ENCODE measurements around the gene STARD9. TPM values are rescaled to one million over a fixed set of nuclear protein-coding genes. Genes with fewer than 3 reads are reported as not detected.

The STARD9 gene
- total and polyA plus RNA-seq, 9 of the 15 experiments (the other 6 are each of a cell fraction or from before 2014, with no cell fraction given), result 0.45 to 6.0 (median 3.6) TPM

DNA sequence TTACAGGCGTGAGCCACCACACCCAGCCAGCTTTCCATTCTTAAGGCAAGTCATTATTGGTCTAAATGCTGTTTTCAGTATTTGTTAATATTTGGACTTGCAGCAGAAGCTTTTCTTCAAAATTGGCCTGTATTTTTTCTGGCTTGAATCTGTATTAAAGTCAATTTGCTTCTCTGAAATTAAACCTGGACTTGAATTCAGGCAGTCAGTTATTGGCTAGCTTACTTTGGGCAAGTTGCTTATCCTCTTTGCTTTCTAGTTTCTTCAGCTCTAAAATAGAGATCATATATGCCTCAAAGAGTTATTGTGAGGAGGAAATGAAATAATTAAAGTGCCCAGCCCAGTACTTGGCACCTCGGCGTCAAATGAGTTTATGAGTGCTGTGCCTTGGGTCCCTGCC is 17.3 kb downstream of the STARD9 start (continued):
- TF ChIP-seq, protein P1, sequence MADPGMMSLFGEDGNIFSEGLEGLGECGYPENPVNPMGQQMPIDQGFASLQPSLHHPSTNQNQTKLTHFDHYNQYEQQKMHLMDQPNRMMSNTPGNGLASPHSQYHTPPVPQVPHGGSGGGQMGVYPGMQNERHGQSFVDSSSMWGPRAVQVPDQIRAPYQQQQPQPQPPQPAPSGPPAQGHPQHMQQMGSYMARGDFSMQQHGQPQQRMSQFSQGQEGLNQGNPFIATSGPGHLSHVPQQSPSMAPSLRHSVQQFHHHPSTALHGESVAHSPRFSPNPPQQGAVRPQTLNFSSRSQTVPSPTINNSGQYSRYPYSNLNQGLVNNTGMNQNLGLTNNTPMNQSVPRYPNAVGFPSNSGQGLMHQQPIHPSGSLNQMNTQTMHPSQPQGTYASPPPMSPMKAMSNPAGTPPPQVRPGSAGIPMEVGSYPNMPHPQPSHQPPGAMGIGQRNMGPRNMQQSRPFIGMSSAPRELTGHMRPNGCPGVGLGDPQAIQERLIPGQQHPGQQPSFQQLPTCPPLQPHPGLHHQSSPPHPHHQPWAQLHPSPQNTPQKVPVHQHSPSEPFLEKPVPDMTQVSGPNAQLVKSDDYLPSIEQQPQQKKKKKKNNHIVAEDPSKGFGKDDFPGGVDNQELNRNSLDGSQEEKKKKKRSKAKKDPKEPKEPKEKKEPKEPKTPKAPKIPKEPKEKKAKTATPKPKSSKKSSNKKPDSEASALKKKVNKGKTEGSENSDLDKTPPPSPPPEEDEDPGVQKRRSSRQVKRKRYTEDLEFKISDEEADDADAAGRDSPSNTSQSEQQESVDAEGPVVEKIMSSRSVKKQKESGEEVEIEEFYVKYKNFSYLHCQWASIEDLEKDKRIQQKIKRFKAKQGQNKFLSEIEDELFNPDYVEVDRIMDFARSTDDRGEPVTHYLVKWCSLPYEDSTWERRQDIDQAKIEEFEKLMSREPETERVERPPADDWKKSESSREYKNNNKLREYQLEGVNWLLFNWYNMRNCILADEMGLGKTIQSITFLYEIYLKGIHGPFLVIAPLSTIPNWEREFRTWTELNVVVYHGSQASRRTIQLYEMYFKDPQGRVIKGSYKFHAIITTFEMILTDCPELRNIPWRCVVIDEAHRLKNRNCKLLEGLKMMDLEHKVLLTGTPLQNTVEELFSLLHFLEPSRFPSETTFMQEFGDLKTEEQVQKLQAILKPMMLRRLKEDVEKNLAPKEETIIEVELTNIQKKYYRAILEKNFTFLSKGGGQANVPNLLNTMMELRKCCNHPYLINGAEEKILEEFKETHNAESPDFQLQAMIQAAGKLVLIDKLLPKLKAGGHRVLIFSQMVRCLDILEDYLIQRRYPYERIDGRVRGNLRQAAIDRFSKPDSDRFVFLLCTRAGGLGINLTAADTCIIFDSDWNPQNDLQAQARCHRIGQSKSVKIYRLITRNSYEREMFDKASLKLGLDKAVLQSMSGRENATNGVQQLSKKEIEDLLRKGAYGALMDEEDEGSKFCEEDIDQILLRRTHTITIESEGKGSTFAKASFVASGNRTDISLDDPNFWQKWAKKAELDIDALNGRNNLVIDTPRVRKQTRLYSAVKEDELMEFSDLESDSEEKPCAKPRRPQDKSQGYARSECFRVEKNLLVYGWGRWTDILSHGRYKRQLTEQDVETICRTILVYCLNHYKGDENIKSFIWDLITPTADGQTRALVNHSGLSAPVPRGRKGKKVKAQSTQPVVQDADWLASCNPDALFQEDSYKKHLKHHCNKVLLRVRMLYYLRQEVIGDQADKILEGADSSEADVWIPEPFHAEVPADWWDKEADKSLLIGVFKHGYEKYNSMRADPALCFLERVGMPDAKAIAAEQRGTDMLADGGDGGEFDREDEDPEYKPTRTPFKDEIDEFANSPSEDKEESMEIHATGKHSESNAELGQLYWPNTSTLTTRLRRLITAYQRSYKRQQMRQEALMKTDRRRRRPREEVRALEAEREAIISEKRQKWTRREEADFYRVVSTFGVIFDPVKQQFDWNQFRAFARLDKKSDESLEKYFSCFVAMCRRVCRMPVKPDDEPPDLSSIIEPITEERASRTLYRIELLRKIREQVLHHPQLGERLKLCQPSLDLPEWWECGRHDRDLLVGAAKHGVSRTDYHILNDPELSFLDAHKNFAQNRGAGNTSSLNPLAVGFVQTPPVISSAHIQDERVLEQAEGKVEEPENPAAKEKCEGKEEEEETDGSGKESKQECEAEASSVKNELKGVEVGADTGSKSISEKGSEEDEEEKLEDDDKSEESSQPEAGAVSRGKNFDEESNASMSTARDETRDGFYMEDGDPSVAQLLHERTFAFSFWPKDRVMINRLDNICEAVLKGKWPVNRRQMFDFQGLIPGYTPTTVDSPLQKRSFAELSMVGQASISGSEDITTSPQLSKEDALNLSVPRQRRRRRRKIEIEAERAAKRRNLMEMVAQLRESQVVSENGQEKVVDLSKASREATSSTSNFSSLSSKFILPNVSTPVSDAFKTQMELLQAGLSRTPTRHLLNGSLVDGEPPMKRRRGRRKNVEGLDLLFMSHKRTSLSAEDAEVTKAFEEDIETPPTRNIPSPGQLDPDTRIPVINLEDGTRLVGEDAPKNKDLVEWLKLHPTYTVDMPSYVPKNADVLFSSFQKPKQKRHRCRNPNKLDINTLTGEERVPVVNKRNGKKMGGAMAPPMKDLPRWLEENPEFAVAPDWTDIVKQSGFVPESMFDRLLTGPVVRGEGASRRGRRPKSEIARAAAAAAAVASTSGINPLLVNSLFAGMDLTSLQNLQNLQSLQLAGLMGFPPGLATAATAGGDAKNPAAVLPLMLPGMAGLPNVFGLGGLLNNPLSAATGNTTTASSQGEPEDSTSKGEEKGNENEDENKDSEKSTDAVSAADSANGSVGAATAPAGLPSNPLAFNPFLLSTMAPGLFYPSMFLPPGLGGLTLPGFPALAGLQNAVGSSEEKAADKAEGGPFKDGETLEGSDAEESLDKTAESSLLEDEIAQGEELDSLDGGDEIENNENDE (IDR thresholded peaks at IDR 0.05; ENCODE audit: low read depth, low read length), result no peak
- no peak for TF ChIP-seq NR3C1 (CRISPR knock-in tag; IDR thresholded peaks at IDR 0.05)
- TF ChIP-seq MCM2 (IDR thresholded peaks at IDR 0.05; ENCODE audit: low read depth), result no peak
- TF ChIP-seq ZNF436 (CRISPR knock-in tag; IDR thresholded peaks at IDR 0.05), result no peak
- TF ChIP-seq GATA2 (CRISPR knock-in tag; IDR thresholded peaks at IDR 0.05), result no peak
- TF ChIP-seq ZNF316 (IDR thresholded peaks at IDR 0.05), result no peak
